NB4 (cell line): ENCODE results near the gene IMMP2L.

ENCODE experiments used
- DNase-seq: peaks from one replicate; pipeline ENCODE4 v3.0.0; 2010; ENCODE audit warnings: low read depth
- H3K4me3 ChIP-seq: one replicate; pipeline ENCODE4 v1.5.1; 2011; ENCODE audit warnings: mild to moderate bottlenecking, low read depth, low read length, moderate library complexity
- CTCF ChIP-seq: IDR thresholded peaks from one replicate; pipeline ENCODE4 v1.5.1; 2012; ENCODE audit warnings: low read depth, low read length
- MYC ChIP-seq: IDR thresholded peaks from 2 replicates; pipeline ENCODE4 v1.6.1; 2011; ENCODE audit warnings: low read depth, low read length
- POLR2A ChIP-seq: IDR thresholded peaks from 2 replicates; pipeline ENCODE4 v1.6.1; 2011; ENCODE audit warnings: mild to moderate bottlenecking; ENCODE audit not compliant: insufficient read length; ENCODE audit errors: extremely low read depth
- TF ChIP-seq, protein P1 (sequence below): IDR thresholded peaks from 2 replicates; pipeline ENCODE4 v1.6.1; 2011; ENCODE audit warnings: low read depth, low read length

IMMP2L gene

GRCh38 chr7:110839866-110840265 is 722.4 kb downstream of the IMMP2L start:
- TF ChIP-seq CTCF (peak; percentile 4), POLR2A (no peak)
- TF ChIP-seq, protein P1, sequence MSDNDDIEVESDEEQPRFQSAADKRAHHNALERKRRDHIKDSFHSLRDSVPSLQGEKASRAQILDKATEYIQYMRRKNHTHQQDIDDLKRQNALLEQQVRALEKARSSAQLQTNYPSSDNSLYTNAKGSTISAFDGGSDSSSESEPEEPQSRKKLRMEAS = no peak
- peak; percentile 6 for DNase-seq
- no peak overlapping the region for H3K4me3 ChIP-seq

GRCh38 chr7:110835849-110836248 is 726.4 kb downstream of the IMMP2L start:
- TF ChIP-seq, protein P1 = no peak
- TF ChIP-seq MYC = no peak
- no peak for TF ChIP-seq CTCF
- TF ChIP-seq POLR2A = no peak
- no peak for DNase-seq
- H3K4me3 ChIP-seq = no peak overlapping the region

DNA sequence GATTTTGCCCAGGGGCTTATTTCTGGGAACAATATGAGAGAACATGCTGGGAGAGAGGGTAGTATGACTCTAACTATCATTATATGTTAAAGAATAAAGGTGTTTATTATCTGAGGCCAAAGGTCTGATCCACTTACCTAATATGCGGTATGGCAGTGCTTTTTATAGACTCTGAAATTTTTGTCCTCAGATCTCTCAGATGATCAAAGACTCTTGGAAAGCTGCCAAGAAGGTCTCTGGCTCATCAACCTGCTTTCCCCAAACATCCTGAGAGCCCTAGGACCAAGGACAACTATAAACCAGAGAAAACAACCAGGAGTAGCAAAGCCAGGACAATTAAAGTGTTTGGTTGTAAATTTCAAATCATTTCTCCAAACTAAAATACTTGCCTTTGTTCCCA is 727.1 kb downstream of the IMMP2L start:
- no peak overlapping the region for H3K4me3 ChIP-seq
- TF ChIP-seq, protein P1 = no peak
- no peak for TF ChIP-seq MYC
- no peak for TF ChIP-seq CTCF
- no peak for TF ChIP-seq POLR2A
- DNase-seq = no peak

- DNase-seq = no peak
- TF ChIP-seq CTCF = no peak
- TF ChIP-seq, protein P1 = no peak
- TF ChIP-seq POLR2A = no peak
- TF ChIP-seq MYC = no peak
- no peak overlapping the region for H3K4me3 ChIP-seq
Measured at GRCh38 chr7:110831419-110831818, 730.9 kb downstream of the IMMP2L start.

GRCh38 chr7:110830778-110831177 is 731.5 kb downstream of the IMMP2L start:
- TF ChIP-seq POLR2A (no peak), MYC (no peak), CTCF (no peak)
- TF ChIP-seq, protein P1 = no peak
- DNase-seq = no peak
- no peak overlapping the region for H3K4me3 ChIP-seq

GRCh38 chr7:110827936-110828335 is 734.4 kb downstream of the IMMP2L start:
- TF ChIP-seq, protein P1 = no peak
- no peak for TF ChIP-seq POLR2A
- TF ChIP-seq MYC = no peak
- no peak for TF ChIP-seq CTCF

More at GRCh38 chr7:110827936-110828335, 734.4 kb downstream of the IMMP2L start:
- no peak overlapping the region for H3K4me3 ChIP-seq
- DNase-seq = no peak
